Ascending aorta (tissue), 2 donors: ENCODE results near the gene NCOA6. TPM values are rescaled to one million over a fixed set of nuclear protein-coding genes. Genes with fewer than 3 reads are reported as not detected.

ENCODE experiments used
- DNase-seq, 2 donors: peaks; one replicate each; pipeline ENCODE4 v3.0.0-alpha.2; 2019; ENCODE audit warnings: low spot score in 2 of 2
- H3K27ac ChIP-seq, 2 donors: fragments of 200-600 bp; sonication (generic); one replicate each; pipeline ENCODE4 v1.5.1; 2016 to 2017; ENCODE audit warnings: mild to moderate bottlenecking in 1 of 2
- H3K27me3 ChIP-seq: fragments of 200-600 bp; sonication (generic); one replicate; pipeline ENCODE4 v1.5.1; 2017
- H3K36me3 ChIP-seq, 2 donors: fragments of 200-600 bp; sonication (generic); one replicate each; pipeline ENCODE4 v1.5.1; 2016
- H3K4me1 ChIP-seq, 2 donors: fragments of 200-600 bp; sonication (generic); one replicate each; pipeline ENCODE4 v1.5.1; 2016 to 2017; ENCODE audit warnings: mild to moderate bottlenecking in 1 of 2
- H3K4me3 ChIP-seq, 2 donors: fragments of 200-600 bp; sonication (generic); one replicate each; pipeline ENCODE4 v1.5.1; 2016 to 2017; ENCODE audit warnings: mild to moderate bottlenecking in 1 of 2
- H3K9me3 ChIP-seq, 2 donors: fragments of 200-600 bp; sonication (generic); one replicate each; pipeline ENCODE4 v1.5.1; 2016
- intact Hi-C: fragments of 100-400 bp; cut with DNase I; formaldehyde crosslinking; loops from one replicate; pipeline ENCODE4 v1.15.1; 2023
- total RNA-seq: library from RNA; depleted of rRNA; stranded (reverse); fragments of >200 nt; gene quantifications from one replicate; pipeline ENCODE4 v1.1.0, GENCODE V29; 2016
- TF ChIP-seq, protein P1 (sequence below), 3 experiments: fragments of 200-600 bp in 2 of 3; fragments of 450-650 bp in 1 of 3; sonication (generic) in 2 of 3; IDR thresholded peaks; one replicate each; pipeline ENCODE4 v1.5.1; 2016 to 2019; ENCODE audit warnings: antibody characterized with exemption in 3 of 3, mild to moderate bottlenecking in 1 of 3, moderate library complexity in 1 of 3

The NCOA6 gene
- total RNA-seq, 1 donor from 2014 or later, result 21.6 TPM

DNA sequence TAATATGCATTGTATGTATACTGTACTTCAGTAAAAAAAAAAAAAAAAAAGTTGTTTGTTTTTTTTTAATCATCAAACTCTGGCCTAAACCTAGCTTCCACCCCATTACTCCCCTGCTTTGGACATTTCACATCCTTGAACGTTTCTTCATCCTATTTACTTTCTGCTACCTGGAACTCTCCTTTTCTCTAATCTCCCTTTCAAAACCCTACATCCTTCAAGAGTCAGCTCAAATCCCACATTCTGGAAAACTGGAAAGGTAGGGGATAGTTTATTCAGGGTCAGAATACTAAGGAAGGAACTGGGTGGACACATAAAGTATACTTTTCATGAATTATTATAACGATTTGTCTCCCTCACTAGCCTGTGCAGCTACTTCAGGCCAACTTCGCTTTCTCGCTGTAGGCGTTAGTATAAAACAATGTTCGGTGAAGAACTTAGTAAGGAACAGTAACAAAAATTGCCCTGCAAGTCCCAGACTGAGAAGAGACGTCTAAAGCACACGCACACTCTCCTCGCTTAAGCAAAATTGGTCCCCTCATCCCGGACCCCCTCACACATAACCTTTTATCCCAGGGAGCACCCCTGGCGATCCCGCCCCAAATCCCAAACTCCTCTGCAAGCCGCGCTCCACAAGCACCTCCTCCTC, 149.3 kb downstream of the NCOA6 start:
- intact Hi-C loops, result no loop called here
- TF ChIP-seq, protein P1, sequence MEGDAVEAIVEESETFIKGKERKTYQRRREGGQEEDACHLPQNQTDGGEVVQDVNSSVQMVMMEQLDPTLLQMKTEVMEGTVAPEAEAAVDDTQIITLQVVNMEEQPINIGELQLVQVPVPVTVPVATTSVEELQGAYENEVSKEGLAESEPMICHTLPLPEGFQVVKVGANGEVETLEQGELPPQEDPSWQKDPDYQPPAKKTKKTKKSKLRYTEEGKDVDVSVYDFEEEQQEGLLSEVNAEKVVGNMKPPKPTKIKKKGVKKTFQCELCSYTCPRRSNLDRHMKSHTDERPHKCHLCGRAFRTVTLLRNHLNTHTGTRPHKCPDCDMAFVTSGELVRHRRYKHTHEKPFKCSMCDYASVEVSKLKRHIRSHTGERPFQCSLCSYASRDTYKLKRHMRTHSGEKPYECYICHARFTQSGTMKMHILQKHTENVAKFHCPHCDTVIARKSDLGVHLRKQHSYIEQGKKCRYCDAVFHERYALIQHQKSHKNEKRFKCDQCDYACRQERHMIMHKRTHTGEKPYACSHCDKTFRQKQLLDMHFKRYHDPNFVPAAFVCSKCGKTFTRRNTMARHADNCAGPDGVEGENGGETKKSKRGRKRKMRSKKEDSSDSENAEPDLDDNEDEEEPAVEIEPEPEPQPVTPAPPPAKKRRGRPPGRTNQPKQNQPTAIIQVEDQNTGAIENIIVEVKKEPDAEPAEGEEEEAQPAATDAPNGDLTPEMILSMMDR (IDR thresholded peaks at IDR 0.05), result no peak
- no peaks in the 10 kb centered on the region for H3K27me3 ChIP-seq
- H3K27ac ChIP-seq, result peak overlapping the region; percentile 64 to 74
- H3K9me3 ChIP-seq, result no peaks in the 10 kb centered on the region
- peak overlapping the region; percentile 65 to 98 for H3K4me3 ChIP-seq
- H3K4me1 ChIP-seq, result peaks cover 0 to 2% of the 10 kb centered on the region in 2 donors
- no peak for DNase-seq
- H3K36me3 ChIP-seq, result no peaks in the 10 kb centered on the region

DNA sequence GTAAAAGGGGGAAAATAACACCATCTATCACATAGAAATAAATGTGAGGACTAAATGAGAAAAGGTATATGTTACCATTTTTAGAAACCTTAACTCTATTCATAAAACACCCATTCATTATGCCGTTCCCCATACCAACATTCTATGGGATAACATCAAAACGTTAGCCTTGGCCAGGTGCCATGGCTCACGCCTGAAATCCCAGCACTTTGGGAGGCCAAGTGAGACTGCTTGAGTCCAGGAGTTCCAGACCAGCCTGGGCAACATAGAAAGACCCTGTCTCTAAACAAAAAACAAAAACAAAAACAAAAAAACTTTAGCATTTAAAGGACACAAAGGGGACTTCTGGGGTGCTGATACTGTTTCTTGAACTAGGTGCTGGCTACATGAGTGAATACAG, 149.9 kb downstream of the NCOA6 start:
- no peak for DNase-seq
- intact Hi-C loops, result no loop called here
- H3K4me3 ChIP-seq, result no peak overlapping the region
- no peaks in the 10 kb centered on the region for H3K27me3 ChIP-seq
- H3K36me3 ChIP-seq, result no peaks in the 10 kb centered on the region
- H3K9me3 ChIP-seq, result no peaks in the 10 kb centered on the region
- H3K4me1 ChIP-seq, result peaks cover 0 to 2% of the 10 kb centered on the region in 2 donors
- no peak overlapping the region for H3K27ac ChIP-seq
- TF ChIP-seq, protein P1 (IDR thresholded peaks at IDR 0.05), result no peak

DNA sequence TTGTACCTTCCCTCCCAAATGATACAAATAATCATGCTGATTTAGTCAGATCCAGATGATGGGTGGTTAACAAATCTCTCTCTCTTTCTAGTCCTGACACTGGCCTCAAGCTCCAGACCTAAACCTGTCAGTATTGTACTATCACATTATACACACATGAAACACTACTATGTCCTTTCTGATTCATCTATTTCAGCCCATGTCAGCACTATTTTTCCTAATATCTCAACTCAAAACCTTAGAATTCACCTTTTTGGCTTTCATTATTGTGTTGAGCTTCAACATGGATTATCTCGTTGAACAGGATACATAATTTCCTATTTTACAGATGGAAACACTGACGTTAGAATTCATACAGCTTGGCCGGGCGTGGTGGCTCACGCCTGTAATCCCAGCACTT, 152.0 kb downstream of the NCOA6 start:
- intact Hi-C loops, result no loop called here
- Histone ChIP-seq H3K36me3 (no peaks in the 10 kb centered on the region), H3K9me3 (no peaks in the 10 kb centered on the region), H3K4me1 (peaks cover 0 to 2% of the 10 kb centered on the region in 2 donors), H3K27me3 (no peaks in the 10 kb centered on the region), H3K27ac (no peak overlapping the region), H3K4me3 (no peak overlapping the region)
- TF ChIP-seq, protein P1 (IDR thresholded peaks at IDR 0.05), result no peak
- DNase-seq, result no peak

DNA sequence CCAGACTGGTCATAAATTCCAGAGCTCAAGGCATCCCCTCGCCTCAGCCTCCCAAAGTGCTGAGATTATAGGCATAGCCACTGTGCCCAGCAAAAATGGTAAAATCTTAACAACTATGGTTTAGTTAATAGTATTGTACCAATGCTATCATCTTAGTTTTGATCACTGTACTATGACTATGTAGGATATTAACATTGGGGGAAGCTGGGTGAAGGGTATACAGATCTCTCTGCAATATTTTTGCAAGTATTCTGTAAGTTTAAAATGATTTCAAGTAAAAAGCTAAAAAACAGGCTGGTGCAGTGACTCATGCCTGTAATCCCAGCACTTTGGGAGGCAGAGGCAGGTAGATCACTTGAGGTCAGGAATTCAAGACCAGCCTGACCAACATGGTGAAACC, 156.4 kb downstream of the NCOA6 start:
- Histone ChIP-seq H3K27me3 (no peaks in the 10 kb centered on the region), H3K9me3 (no peaks in the 10 kb centered on the region)
- DNase-seq, result no peak

More for the DNA sequence above, 156.4 kb downstream of the NCOA6 start:
- Histone ChIP-seq H3K4me1 (no peaks in the 10 kb centered on the region), H3K36me3 (no peaks in the 10 kb centered on the region), H3K27ac (no peak overlapping the region), H3K4me3 (no peak overlapping the region)
- TF ChIP-seq, protein P1 (IDR thresholded peaks at IDR 0.05), result no peak
- intact Hi-C loops, result no loop called here

Other genes starting within 250 kb of the NCOA6 start
- gene PIGU, start 148.6 kb downstream of the NCOA6 start, total RNA-seq, result 41.5 TPM
- 6.2 TPM for gene TP53INP2, start 121.3 kb downstream of the NCOA6 start, total RNA-seq
- 25.5 TPM for gene GGT7, start 47.2 kb upstream of the NCOA6 start, total RNA-seq
- gene ACSS2, start 51.0 kb upstream of the NCOA6 start, total RNA-seq, result 156 TPM
- 40.7 TPM for gene GSS, start 130.2 kb upstream of the NCOA6 start, total RNA-seq
- gene MYH7B, start 130.2 kb upstream of the NCOA6 start, total RNA-seq, result 4.7 TPM